ENCODE measurements around the gene DMRTB1. TPM values are rescaled to one million over a fixed set of nuclear protein-coding genes. Genes with fewer than 3 reads are reported as not detected.

Gene DMRTB1
- total RNA-seq (not detected in 2 replicates), polyA plus RNA-seq (not detected in 2 replicates), polyA minus RNA-seq (not detected in 2 replicates)
- not detected for total RNA-seq (2013)

DNA sequence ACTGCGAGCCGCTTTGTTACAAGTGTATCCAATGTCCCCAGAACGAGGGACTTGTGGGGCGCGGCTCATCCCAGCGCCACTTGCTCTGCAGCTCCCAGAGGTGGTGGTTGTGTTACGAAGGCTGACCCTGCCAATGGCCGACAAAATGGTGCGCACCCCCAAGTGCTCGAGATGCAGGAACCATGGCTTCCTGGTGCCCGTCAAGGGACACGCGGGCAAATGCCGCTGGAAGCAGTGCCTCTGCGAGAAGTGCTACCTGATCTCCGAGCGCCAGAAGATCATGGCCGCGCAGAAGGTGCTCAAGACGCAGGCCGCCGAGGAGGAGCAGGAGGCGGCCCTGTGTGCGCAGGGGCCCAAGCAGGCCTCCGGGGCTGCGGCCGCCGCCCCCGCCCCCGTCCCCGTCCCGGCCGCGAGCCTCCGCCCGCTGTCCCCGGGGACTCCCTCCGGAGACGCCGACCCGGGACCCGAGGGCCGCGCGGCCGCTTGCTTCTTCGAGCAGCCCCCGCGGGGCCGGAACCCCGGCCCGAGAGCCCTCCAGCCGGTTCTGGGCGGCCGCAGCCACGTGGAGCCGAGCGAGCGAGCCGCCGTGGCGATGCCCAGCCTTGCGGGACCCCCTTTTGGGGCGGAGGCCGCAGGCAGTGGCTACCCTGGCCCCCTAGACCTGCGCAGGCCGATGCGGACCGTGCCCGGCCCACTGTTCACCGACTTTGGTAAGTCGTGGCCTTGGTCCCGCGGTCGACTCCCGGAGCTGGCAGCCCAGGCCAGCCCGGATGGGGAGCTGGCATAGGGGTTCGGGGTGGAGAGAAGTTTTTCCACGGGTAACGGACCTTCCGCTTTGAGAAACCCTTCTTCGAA is at the start of gene DMRTB1:
Gene DMRTB1 (plus strand): TSS at position 79 of the 855 bp plus-strand sequence. CDS start 55 bp downstream, at position 134.
- Histone ChIP-seq H3K27ac (ENCODE audit: low read length in 2 of 2) (no peak within 1 kb of the TSS), H3K79me2 (ENCODE audit: control insufficient read depth, insufficient read depth, low read length) (no peaks in the 10 kb centered on the region), H3K4me2 (replicated peaks; ENCODE audit: low read depth, low read length, poor library complexity, severe bottlenecking) (no peak within 1 kb of the TSS), H4K20me1 (ENCODE audit: control insufficient read depth, insufficient read depth, low read length, poor library complexity, severe bottlenecking) (no peaks in the 10 kb centered on the region), H3K4me1 (ENCODE audit: control insufficient read depth in 2 of 2, insufficient read depth in 2 of 2, low read length in 2 of 2) (no peaks in the 10 kb centered on the region), H3K27me3 (replicated peaks in 1 of 4; ENCODE audit: control extremely low read depth in 1 of 4, control insufficient read depth in 3 of 4, insufficient read depth in 4 of 4, low read length in 3 of 4) (no peaks in the 10 kb centered on the region), H3K9me3 (ENCODE audit: control extremely low read depth in 1 of 3, control insufficient read depth in 2 of 3, insufficient read depth in 1 of 3, low read length in 2 of 3) (no peaks in the 10 kb centered on the region), H3K4me3 (ENCODE audit: control extremely low read depth in 1 of 5, extremely low read depth in 1 of 5, insufficient read depth in 1 of 5, low read depth in 2 of 5, low read length in 4 of 5) (no peak within 1 kb of the TSS), H3K36me3 (replicated peaks in 1 of 2; ENCODE audit: control extremely low read depth in 1 of 2, control insufficient read depth in 1 of 2, extremely low read depth in 1 of 2, insufficient read depth in 2 of 2, low read length in 1 of 2) (no peaks in the 10 kb centered on the region), H3K9ac (ENCODE audit: low read length) (no peak within 1 kb of the TSS), H2AFZ (ENCODE audit: insufficient read depth, low read depth, low read length, poor library complexity, severe bottlenecking) (no peak within 1 kb of the TSS)
- ChIA-PET CTCF (no interaction called here), POLR2A (no interaction called here)
- ATAC-seq (ENCODE audit: low read depth) (no peak), DNase-seq (no peak)
- H3K27ac Mint-ChIP-seq = no peak within 1 kb of the TSS
- 93% methylated on average over 81 of the region's 82 CpGs for WGBS (ENCODE audit: insufficient coverage)
- intact Hi-C loops (cut with micrococcal nuclease) = no loop called here
- no peaks in the 10 kb centered on the region for H3K9me3 Mint-ChIP-seq (ENCODE audit: insufficient read depth)
- peaks cover 9% of the 10 kb centered on the region for H3K27me3 Mint-ChIP-seq
- TF ChIP-seq, protein P1, sequence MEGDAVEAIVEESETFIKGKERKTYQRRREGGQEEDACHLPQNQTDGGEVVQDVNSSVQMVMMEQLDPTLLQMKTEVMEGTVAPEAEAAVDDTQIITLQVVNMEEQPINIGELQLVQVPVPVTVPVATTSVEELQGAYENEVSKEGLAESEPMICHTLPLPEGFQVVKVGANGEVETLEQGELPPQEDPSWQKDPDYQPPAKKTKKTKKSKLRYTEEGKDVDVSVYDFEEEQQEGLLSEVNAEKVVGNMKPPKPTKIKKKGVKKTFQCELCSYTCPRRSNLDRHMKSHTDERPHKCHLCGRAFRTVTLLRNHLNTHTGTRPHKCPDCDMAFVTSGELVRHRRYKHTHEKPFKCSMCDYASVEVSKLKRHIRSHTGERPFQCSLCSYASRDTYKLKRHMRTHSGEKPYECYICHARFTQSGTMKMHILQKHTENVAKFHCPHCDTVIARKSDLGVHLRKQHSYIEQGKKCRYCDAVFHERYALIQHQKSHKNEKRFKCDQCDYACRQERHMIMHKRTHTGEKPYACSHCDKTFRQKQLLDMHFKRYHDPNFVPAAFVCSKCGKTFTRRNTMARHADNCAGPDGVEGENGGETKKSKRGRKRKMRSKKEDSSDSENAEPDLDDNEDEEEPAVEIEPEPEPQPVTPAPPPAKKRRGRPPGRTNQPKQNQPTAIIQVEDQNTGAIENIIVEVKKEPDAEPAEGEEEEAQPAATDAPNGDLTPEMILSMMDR (IDR thresholded peaks at IDR 0.05) = no peak
- TF ChIP-seq EZH2 (IDR thresholded peaks at IDR 0.05; ENCODE audit: borderline replicate concordance, insufficient read depth, low read depth, low read length, poor library complexity, severe bottlenecking) = no peak
- H3K4me3 Mint-ChIP-seq = no peak within 1 kb of the TSS
- H3K4me1 Mint-ChIP-seq = no peaks in the 10 kb centered on the region

DNA sequence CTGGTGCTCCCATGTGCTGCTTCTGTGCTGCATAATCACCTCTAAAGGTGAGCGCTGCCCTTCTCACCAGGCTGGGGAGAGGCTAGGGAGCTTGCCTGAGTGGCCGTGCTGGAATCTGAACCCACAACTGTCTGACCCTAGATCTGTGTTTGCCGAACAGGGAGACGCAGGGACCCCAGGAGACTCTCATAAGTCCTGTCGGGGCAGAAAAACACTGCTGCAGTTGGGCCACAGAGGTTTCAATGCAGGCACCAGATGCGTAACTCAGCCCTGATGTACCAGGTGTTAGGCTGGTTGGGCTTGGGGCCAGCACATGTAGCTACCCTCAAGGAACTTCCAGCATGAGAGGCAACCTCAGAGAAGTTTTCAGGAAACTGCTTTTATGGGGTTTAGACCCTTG is 49.5 kb upstream of the DMRTB1 start:
- Histone ChIP-seq H2AFZ (ENCODE audit: insufficient read depth, low read depth, low read length, poor library complexity, severe bottlenecking) (no peak overlapping the region), H3K9me3 (ENCODE audit: control extremely low read depth in 1 of 3, control insufficient read depth in 2 of 3, insufficient read depth in 1 of 3, low read length in 2 of 3) (no peaks in the 10 kb centered on the region), H4K20me1 (ENCODE audit: control insufficient read depth, insufficient read depth, low read length, poor library complexity, severe bottlenecking) (no peaks in the 10 kb centered on the region), H3K79me2 (ENCODE audit: control insufficient read depth, insufficient read depth, low read length) (no peaks in the 10 kb centered on the region), H3K36me3 (replicated peaks in 1 of 2; ENCODE audit: control extremely low read depth in 1 of 2, control insufficient read depth in 1 of 2, extremely low read depth in 1 of 2, insufficient read depth in 2 of 2, low read length in 1 of 2) (no peaks in the 10 kb centered on the region), H3K4me1 (ENCODE audit: control insufficient read depth in 2 of 2, insufficient read depth in 2 of 2, low read length in 2 of 2) (no peaks in the 10 kb centered on the region), H3K27me3 (replicated peaks in 1 of 4; ENCODE audit: control extremely low read depth in 1 of 4, control insufficient read depth in 3 of 4, insufficient read depth in 4 of 4, low read length in 3 of 4) (peaks cover 0 to 17% (median 0%) of the 10 kb centered on the region in 4 experiments), H3K4me3 (ENCODE audit: control extremely low read depth in 1 of 5, extremely low read depth in 1 of 5, insufficient read depth in 1 of 5, low read depth in 2 of 5, low read length in 4 of 5) (no peak overlapping the region), H3K9ac (ENCODE audit: low read length) (no peak overlapping the region), H3K27ac (ENCODE audit: low read length in 2 of 2) (no peak overlapping the region), H3K4me2 (replicated peaks; ENCODE audit: low read depth, low read length, poor library complexity, severe bottlenecking) (no peak overlapping the region)
- no peak for ATAC-seq (ENCODE audit: low read depth)
- Mint-ChIP-seq H3K4me1 (peaks cover 3% of the 10 kb centered on the region), H3K9me3 (ENCODE audit: insufficient read depth) (no peaks in the 10 kb centered on the region), H3K27ac (no peak overlapping the region), H3K4me3 (no peak overlapping the region), H3K27me3 (peaks cover 30% of the 10 kb centered on the region)
- no peak for DNase-seq
- no peak for TF ChIP-seq EZH2 (IDR thresholded peaks at IDR 0.05; ENCODE audit: borderline replicate concordance, insufficient read depth, low read depth, low read length, poor library complexity, severe bottlenecking)
- TF ChIP-seq, protein P1 (IDR thresholded peaks at IDR 0.05) = no peak
- WGBS (ENCODE audit: insufficient coverage) = 63% methylated on average over 6 of the region's 6 CpGs
- ChIA-PET CTCF (no interaction called here), POLR2A (no interaction called here)
- intact Hi-C loops (cut with micrococcal nuclease) = no loop called here
